ENCODE measurements around the gene HOXD4. TPM values are rescaled to one million over a fixed set of nuclear protein-coding genes. Genes with fewer than 3 reads are reported as not detected.
A peak's percentile ranks its signal among the peaks of the same experiment; 100 is the strongest.

The HOXD4 gene
- total and polyA plus RNA-seq, 3 donors from 2014 or later = 2.7 to 13.3 (median 11.5) TPM

- intact Hi-C loops (cut with DNase I; ENCODE audit: low total_unique reads) = no loop called here
- no peaks in the 10 kb centered on the region for H3K27me3 ChIP-seq
- peak overlapping the region; percentile 79 to 99 for H3K27ac ChIP-seq
- H3K4me1 ChIP-seq = peaks cover 13% of the 10 kb centered on the region
- H3K36me3 ChIP-seq (ENCODE audit: low read depth, missing control alignments) = no peaks in the 10 kb centered on the region
- no peak for DNase-seq
- peak overlapping the region; percentile 87 to 89 for H3K4me3 ChIP-seq
- TF ChIP-seq CTCF (IDR thresholded peaks at IDR 0.05) (no peak), POLR2A (IDR thresholded peaks at IDR 0.05) (no peak)
- 10 to 21% methylated on average over 14 of the region's 14 CpGs for WGBS, 2 donors
- no peaks in the 10 kb centered on the region for H3K9me3 ChIP-seq
Observed at GRCh38 chr2:176138526-176138922, 12.8 kb upstream of the HOXD4 start.

GRCh38 chr2:176138923-176139660 lies 12.3 kb upstream of the HOXD4 start:
- H3K27ac ChIP-seq = peak overlapping the region; percentile 79 to 99
- WGBS, 2 donors = 10% methylated on average over 28 of the region's 28 CpGs
- no peaks in the 10 kb centered on the region for H3K27me3 ChIP-seq
- H3K4me1 ChIP-seq = peaks cover 13% of the 10 kb centered on the region
- no peak for DNase-seq
- no peaks in the 10 kb centered on the region for H3K9me3 ChIP-seq
- peak overlapping the region; percentile 87 to 89 for H3K4me3 ChIP-seq
- intact Hi-C loops (cut with DNase I; ENCODE audit: low total_unique reads) = no loop called here
- no peak for TF ChIP-seq CTCF (IDR thresholded peaks at IDR 0.05)
- H3K36me3 ChIP-seq (ENCODE audit: low read depth, missing control alignments) = no peaks in the 10 kb centered on the region

- Histone ChIP-seq H3K4me1 (peaks cover 8% of the 10 kb centered on the region), H3K27me3 (no peaks in the 10 kb centered on the region), H3K9me3 (no peaks in the 10 kb centered on the region), H3K27ac (peak overlapping the region; percentile 79 to 99), H3K4me3 (peak overlapping the region; percentile 87 to 89), H3K36me3 (ENCODE audit: low read depth, missing control alignments) (no peaks in the 10 kb centered on the region)
- intact Hi-C loops (cut with DNase I; ENCODE audit: low total_unique reads) = loop anchor here (1.0 to 10.0 kb wide), 2 partner anchors 315 to 414 kb away; no protein-coding TSS in a partner anchor
- TF ChIP-seq CTCF (IDR thresholded peaks at IDR 0.05) = no peak
- TF ChIP-seq POLR2A (IDR thresholded peaks at IDR 0.05) = no peak
- DNase-seq = peak; percentile 68
- WGBS, 2 donors = 2 to 6% methylated on average over 22 to 41 of the region's 41 CpGs
Observed at GRCh38 chr2:176139661-176140512, 11.5 kb upstream of the HOXD4 start.

- Histone ChIP-seq H3K9me3 (no peaks in the 10 kb centered on the region), H3K27me3 (no peaks in the 10 kb centered on the region), H3K27ac (peak overlapping the region; percentile 79 to 99), H3K4me1 (peaks cover under 1% of the 10 kb centered on the region), H3K4me3 (peak overlapping the region; percentile 87 to 89), H3K36me3 (ENCODE audit: low read depth, missing control alignments) (no peaks in the 10 kb centered on the region)
- DNase-seq = peak; percentile 84
- WGBS, 2 donors = 5 to 23% methylated on average over 10 to 45 of the region's 48 CpGs
- TF ChIP-seq POLR2A (IDR thresholded peaks at IDR 0.05) = no peak
- TF ChIP-seq CTCF (IDR thresholded peaks at IDR 0.05) = peak; percentile 91 to 98 (median 97)
- intact Hi-C loops (cut with DNase I; ENCODE audit: low total_unique reads) = loop anchor here (1.0 to 10.0 kb wide), 2 partner anchors 314 to 414 kb away; no protein-coding TSS in a partner anchor
Observed at GRCh38 chr2:176140513-176141317, 10.6 kb upstream of the HOXD4 start.
